GM12864 (cell line): Measurements from ENCODE around the gene KLF15.

ENCODE experiments used
- DNase-seq: peaks from one replicate; pipeline ENCODE4 v3.0.0-alpha.2; 2011; ENCODE audit warnings: low read depth
- H3K4me3 ChIP-seq: 2 replicates; pipeline ENCODE4 v1.5.1; 2011; ENCODE audit warnings: mild to moderate bottlenecking, low read depth, low read length, control low read depth
- CTCF ChIP-seq: IDR thresholded peaks from 2 replicates; pipeline ENCODE4 v1.5.1; 2011; ENCODE audit warnings: low read depth, mild to moderate bottlenecking, moderate library complexity, low read length, control low read depth, inconsistent platforms; ENCODE audit errors: missing control alignments

Gene KLF15

GRCh38 chr3:126346466-126346865 lies 10.7 kb downstream of the KLF15 start:
- no peak for TF ChIP-seq CTCF
- no peak overlapping the region for H3K4me3 ChIP-seq
- no peak for DNase-seq

DNA sequence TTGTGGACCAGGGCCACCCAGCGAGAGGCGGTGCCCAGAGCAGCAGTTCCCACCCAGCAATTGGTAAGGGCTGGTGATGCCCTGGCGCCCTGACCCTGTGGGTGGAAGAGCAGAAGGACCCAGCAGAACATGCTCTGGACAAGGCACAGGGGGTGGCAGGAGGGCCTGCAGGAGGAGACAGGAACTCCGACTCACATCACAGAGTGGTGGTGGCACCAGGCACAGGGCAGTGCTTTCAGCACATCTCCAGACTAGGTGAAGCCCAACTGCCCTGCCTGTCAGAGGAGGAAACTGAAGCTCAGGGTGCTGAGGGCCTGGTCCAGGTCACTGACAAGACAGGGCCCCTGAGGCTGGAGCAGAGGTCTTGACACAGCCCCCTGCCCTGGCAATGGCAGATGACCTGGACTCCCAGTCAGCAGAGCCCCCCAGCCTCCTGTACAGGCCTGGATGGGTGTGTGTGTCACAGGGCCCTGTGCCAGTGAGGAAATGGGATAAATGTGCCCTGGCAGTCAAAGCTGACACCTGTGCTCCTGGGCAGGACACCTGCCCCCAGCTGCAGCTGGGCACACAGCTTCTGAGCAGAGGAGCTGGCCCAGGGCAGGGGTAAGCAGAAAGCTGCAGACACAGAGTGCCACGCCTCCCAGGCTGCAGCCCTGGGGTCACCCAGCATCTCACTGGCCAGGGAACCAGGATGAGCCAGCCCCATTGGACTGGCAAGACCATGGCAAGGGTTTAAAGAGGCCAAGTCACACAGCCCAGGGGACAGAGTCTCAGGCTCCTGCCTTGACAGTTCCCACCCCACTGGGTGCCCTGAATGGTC lies 11.4 kb downstream of the KLF15 start:
- DNase-seq, result no peak
- no peak overlapping the region for H3K4me3 ChIP-seq
- TF ChIP-seq CTCF, result no peak

DNA sequence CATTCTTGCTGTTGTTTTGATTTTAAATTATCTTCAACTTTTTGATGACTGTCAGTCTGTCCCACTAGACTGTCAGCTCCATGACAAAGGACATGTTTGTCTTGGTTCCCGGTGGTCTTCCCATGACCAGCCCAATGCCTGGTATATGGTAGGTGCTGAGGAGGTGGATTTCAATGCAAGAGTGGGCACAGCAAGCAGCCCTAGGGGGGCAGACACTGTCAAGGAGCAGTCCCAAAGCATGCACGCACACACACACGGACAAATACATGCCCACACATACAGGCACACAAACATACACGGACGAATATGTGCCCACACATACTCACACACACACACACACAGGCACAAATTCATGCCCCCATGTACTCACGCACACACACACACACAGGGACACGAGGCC lies 12.0 kb downstream of the KLF15 start:
- DNase-seq, result no peak
- TF ChIP-seq CTCF, result no peak
- no peak overlapping the region for H3K4me3 ChIP-seq

DNA sequence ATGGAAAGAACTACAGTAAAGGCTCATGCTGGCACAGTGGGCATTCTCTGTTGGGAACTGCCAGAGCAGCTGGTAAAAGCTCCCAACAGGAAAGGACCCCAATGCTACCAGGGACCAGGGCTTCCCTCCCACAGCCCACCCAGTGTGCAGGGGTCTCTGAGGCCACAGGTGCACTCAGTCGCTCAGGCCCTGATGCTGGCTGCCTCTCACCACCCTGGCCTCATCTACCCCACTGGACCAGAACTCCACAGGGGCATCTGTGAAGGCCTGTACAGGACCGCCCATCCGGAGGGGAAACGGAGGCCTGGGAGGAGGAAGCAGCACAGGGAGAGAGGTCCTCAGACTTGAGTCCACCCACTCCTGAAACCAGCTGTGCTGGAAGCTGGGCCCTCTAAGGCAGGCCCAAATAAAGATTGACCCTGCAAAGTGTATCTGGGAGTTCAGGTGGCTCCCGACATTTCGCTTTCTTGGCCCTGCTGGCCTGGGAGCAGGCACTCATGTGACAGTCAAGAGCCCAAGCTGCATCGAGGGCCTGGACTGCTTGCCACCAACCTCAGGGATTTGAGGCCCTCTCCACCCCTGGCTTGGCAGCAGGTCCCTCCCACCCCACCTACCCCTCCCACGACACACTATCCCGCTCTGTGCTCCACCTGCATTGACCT lies 12.7 kb downstream of the KLF15 start:
- DNase-seq, result no peak
- no peak overlapping the region for H3K4me3 ChIP-seq
- TF ChIP-seq CTCF, result no peak

DNA sequence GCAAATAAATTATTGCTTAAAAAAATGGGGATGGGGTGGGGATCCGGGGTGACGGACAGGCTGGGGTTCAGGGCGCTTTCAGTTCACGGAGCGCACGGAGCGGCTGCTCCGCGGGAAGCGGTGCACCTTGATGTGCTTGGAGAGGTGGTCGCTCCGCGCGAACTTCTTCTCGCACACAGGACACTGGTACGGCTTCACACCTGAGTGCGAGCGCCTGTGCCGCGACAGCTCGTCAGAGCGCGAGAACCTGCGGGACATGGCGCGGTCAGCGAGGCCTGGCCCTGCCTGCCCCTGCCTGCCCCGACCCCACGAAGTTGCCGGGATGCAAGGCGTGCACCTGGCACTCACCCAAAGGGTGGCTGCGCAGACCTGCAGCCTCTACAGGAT lies 13.6 kb downstream of the KLF15 start:
- no peak overlapping the region for H3K4me3 ChIP-seq
- no peak for DNase-seq
- no peak for TF ChIP-seq CTCF

DNA sequence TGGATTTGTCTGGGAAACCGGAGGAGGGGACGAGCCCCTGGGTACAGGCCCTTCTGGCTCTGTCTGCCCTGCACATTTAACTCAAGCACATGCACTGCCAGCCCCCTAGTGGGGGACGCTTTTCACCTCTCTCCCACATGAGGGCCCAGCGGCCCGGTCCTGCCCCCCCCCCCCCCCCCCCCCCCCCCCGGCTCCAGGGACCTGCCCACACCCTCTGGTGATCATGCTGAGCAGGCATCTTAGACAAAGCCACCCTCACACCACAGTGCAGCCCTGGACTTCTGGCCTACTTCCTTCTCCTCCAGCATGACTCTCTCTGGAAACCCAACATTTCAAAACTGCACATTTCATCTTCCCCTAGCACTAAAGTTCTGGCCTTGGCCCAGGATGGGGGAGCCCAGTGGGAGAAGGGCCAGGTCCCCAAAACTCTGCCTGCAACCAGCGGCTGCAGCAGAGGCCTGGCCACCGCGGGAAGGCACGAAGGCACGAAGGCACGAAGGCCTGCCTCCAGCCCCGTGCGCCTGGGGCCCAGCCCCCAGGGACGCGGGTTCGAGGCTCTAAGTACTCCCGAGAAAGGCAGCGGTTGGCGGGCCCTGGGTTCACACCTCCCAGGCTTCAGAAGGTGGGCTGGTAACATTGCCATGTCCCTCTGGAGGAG lies 14.1 kb downstream of the KLF15 start:
- no peak for TF ChIP-seq CTCF
- H3K4me3 ChIP-seq, result no peak overlapping the region
- DNase-seq, result no peak

DNA sequence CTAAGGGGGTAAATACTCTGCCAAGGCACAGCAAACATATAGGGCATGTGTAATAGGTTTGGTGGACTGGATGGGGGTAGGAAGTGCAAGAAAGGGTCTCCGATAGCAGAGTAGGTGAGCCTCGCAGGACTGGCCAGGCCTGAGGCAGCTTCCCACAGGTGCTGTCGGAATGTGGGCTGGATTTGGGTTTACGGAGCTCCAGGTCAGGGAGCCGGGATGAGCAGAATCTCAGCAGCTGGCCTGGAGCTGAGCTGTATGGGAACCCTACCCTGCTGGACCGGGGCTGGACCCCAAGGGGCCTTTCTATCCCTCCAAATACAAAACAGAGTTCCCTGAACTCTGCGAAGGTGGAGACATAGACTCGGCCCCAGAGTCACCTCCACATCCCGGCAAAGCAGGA lies 15.0 kb downstream of the KLF15 start:
- TF ChIP-seq CTCF, result no peak
- no peak for DNase-seq
- no peak overlapping the region for H3K4me3 ChIP-seq
